ENCODE results near the gene IRS1. TPM values are rescaled to one million over a fixed set of nuclear protein-coding genes. Genes with fewer than 3 reads are reported as not detected.

The IRS1 gene
- total RNA-seq, 1 experiment from 2014 or later = 38.8 TPM

- CTCF ChIA-PET = no interaction called here
- intact Hi-C loops (cut with micrococcal nuclease) = no loop called here
- Histone ChIP-seq H4K20me1 (ENCODE audit: low read length) (no peaks in the 10 kb centered on the region), H3F3A (ENCODE audit: low read length, unreplicated experiment) (no peaks in the 10 kb centered on the region), H3K4me1 (ENCODE audit: insufficient read depth, low read length) (peaks cover under 1% of the 10 kb centered on the region; the same call in 1 of the 2 replicates), H3K9me3 (ENCODE audit: low read length) (no peaks in the 10 kb centered on the region), H3K27me3 (ENCODE audit: low read length) (no peaks in the 10 kb centered on the region), H3K27ac (ENCODE audit: low read length) (no peak overlapping the region), H3K79me2 (ENCODE audit: low read length) (no peaks in the 10 kb centered on the region), H2AFZ (ENCODE audit: low read length) (no peak overlapping the region), H3K36me3 (ENCODE audit: low read depth, low read length) (no peaks in the 10 kb centered on the region), H3K9ac (ENCODE audit: low read length) (no peak overlapping the region), H3K9me2 (replicated peaks; ENCODE audit: low read length) (no peaks in the 10 kb centered on the region), H3K4me3 (ENCODE audit: low read length) (no peak overlapping the region), H3K4me2 (ENCODE audit: low read length) (no peak overlapping the region)
- POLR2A ChIA-PET (ENCODE audit: unreplicated experiment) = no interaction called here
- ATAC-seq = no peak
- no peak for DNase-seq
- TF ChIP-seq EZH2 (IDR thresholded peaks at IDR 0.05; ENCODE audit: low read length, unreplicated experiment) (no peak), EZH2phosphoT487 (IDR thresholded peaks at IDR 0.05; ENCODE audit: borderline replicate concordance, low read length) (no peak), CTCF (conservative IDR thresholded peaks at IDR 0.05; ENCODE audit: low read depth, low read length) (no peak)
- BruUV-seq (replicated peaks) = no TSS peak
These were observed 78.1 kb downstream of the IRS1 start for GRCh38 chr2:226721541-226721940.

GRCh38 chr2:226720948-226721347 is 78.7 kb downstream of the IRS1 start:
- BruUV-seq (replicated peaks) = no TSS peak
- Histone ChIP-seq H2AFZ (ENCODE audit: low read length) (no peak overlapping the region), H3K9me2 (replicated peaks; ENCODE audit: low read length) (no peaks in the 10 kb centered on the region), H3K4me2 (ENCODE audit: low read length) (no peak overlapping the region), H3K9me3 (ENCODE audit: low read length) (no peaks in the 10 kb centered on the region), H3K9ac (ENCODE audit: low read length) (no peak overlapping the region), H3K27ac (ENCODE audit: low read length) (no peak overlapping the region), H3K79me2 (ENCODE audit: low read length) (no peaks in the 10 kb centered on the region), H3F3A (ENCODE audit: low read length, unreplicated experiment) (no peaks in the 10 kb centered on the region), H3K4me1 (ENCODE audit: insufficient read depth, low read length) (no peaks in the 10 kb centered on the region), H3K36me3 (ENCODE audit: low read depth, low read length) (no peaks in the 10 kb centered on the region), H3K4me3 (ENCODE audit: low read length) (no peak overlapping the region), H4K20me1 (ENCODE audit: low read length) (no peaks in the 10 kb centered on the region), H3K27me3 (ENCODE audit: low read length) (no peaks in the 10 kb centered on the region)
- POLR2A ChIA-PET (ENCODE audit: unreplicated experiment) = no interaction called here
- TF ChIP-seq EZH2phosphoT487 (IDR thresholded peaks at IDR 0.05; ENCODE audit: borderline replicate concordance, low read length) = no peak
- TF ChIP-seq CTCF (conservative IDR thresholded peaks at IDR 0.05; ENCODE audit: low read depth, low read length) = no peak
- no peak for TF ChIP-seq EZH2 (IDR thresholded peaks at IDR 0.05; ENCODE audit: low read length, unreplicated experiment)
- no peak for DNase-seq
- CTCF ChIA-PET = no interaction called here
- intact Hi-C loops (cut with micrococcal nuclease) = no loop called here
- ATAC-seq = no peak

- Histone ChIP-seq H3K27me3 (ENCODE audit: low read length) (no peaks in the 10 kb centered on the region), H3K4me1 (ENCODE audit: insufficient read depth, low read length) (no peaks in the 10 kb centered on the region), H3K36me3 (ENCODE audit: low read depth, low read length) (no peaks in the 10 kb centered on the region), H3K79me2 (ENCODE audit: low read length) (no peaks in the 10 kb centered on the region), H3F3A (ENCODE audit: low read length, unreplicated experiment) (no peaks in the 10 kb centered on the region), H3K4me3 (ENCODE audit: low read length) (no peak overlapping the region), H3K4me2 (ENCODE audit: low read length) (no peak overlapping the region), H3K9me2 (replicated peaks; ENCODE audit: low read length) (no peaks in the 10 kb centered on the region), H3K9ac (ENCODE audit: low read length) (no peak overlapping the region), H2AFZ (ENCODE audit: low read length) (no peak overlapping the region), H4K20me1 (ENCODE audit: low read length) (no peaks in the 10 kb centered on the region), H3K9me3 (ENCODE audit: low read length) (no peaks in the 10 kb centered on the region), H3K27ac (ENCODE audit: low read length) (no peak overlapping the region)
- ChIA-PET CTCF (no interaction called here), POLR2A (ENCODE audit: unreplicated experiment) (no interaction called here)
- no peak for TF ChIP-seq EZH2 (IDR thresholded peaks at IDR 0.05; ENCODE audit: low read length, unreplicated experiment)
- no peak for TF ChIP-seq CTCF (conservative IDR thresholded peaks at IDR 0.05; ENCODE audit: low read depth, low read length)
- no peak for TF ChIP-seq EZH2phosphoT487 (IDR thresholded peaks at IDR 0.05; ENCODE audit: borderline replicate concordance, low read length)
- no TSS peak for BruUV-seq (replicated peaks)
- DNase-seq (no peak), ATAC-seq (no peak)
- intact Hi-C loops (cut with micrococcal nuclease) = no loop called here
These were observed 81.9 kb downstream of the IRS1 start for GRCh38 chr2:226717719-226718118.

Data from PC-3 (cell line).